Fibroblast of peridontal ligament (primary cell): ENCODE measurements around the gene FAR1.

Experiments used
- DNase-seq: peaks from one replicate; pipeline ENCODE4 v3.0.0-alpha.2; 2010; ENCODE audit errors: extremely low read depth

FAR1 gene

DNA sequence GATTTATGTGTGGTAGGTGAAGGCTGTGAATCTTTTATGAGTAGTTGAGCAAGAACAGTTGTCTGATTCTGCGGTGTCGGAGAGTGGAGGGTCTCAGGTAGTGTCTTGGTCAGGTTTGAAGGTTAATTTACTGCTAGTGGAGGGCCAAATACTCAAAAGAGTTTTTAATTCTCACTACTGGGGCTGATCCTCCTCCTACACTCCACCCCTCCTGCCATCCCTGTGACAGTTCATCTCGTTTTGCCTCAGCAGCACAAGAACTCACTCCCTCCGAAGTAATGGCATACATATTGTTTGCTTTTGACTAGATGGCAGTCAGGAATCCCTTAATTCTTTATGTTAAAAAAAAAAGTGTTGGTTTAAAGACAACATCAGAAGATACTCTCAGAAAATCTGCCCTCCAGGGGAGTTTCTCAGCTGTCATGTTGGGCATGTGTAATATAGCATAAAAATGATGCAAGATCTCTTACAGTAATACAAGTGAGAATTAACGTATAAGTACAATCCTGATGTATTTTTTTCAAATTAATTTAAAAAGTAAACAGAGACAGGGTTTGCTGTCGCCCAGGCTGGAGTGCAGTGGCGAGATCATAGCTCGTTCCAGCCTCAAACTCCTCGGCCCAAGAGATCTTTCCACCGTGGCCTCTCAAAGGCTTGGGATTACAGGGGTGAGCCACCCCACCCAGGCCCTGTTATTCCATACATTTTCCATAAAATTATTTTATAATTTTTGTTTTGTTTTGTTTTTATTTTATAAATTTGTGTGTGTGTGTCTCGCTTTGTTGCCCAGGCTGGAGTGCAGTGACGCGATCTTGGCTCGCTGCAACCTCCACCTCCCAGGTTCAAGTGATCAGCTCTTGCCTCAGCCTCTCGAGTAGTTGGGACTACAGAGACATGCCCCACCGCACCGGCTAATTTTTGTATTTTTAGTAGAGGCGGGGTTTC, 1.3 kb downstream of the FAR1 start:
- DNase-seq = no peak

GRCh38 chr11:13672576-13673210, 4.2 kb downstream of the FAR1 start:
- no peak for DNase-seq

GRCh38 chr11:13674799-13675509, 6.5 kb downstream of the FAR1 start:
- no peak for DNase-seq

GRCh38 chr11:13676576-13676975, 8.1 kb downstream of the FAR1 start:
- no peak for DNase-seq

DNA sequence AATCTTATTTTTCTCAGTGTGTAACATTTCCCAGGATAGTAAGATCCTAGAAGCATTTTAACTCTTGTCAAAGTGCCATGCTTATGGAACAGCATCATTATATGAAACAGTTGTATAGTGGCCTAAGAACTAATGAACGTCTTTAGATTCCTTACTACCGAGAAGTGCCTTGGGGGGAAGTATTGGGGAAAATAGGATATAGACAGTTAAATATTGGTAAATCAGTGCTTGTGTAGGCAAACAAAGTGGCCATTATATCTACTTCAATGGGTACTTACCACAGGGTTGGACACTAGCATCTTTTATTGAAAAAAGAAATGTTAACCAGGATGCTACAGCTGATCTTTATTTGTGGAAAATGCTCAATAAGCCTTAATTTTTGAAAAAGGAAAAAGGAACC, 11.3 kb downstream of the FAR1 start:
- DNase-seq = no peak

GRCh38 chr11:13680501-13681264, 12.2 kb downstream of the FAR1 start:
- no peak for DNase-seq

- DNase-seq = no peak
Measured at GRCh38 chr11:13681446-13681845, 13.0 kb downstream of the FAR1 start.

DNA sequence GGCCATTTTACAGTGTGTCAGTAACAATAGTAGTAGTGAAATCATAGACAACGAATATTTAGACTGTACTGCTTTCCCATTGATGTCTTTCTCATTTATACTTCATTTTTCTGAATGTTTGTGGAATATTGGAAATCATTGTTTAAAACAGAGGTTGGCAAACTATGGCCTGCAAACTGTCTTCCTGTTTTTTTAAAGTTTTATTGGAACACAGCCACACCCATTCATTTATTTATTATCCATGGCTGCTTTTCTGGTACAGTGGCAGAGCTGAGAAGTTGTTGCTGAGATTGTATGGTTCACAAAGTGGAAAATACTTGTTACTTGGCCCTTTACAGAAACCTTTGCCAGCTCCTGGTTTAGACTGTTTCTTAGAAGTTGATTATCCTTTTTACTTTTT, 13.7 kb downstream of the FAR1 start:
- no peak for DNase-seq

- DNase-seq = no peak
Measured at GRCh38 chr11:13685461-13686108, 17.1 kb downstream of the FAR1 start.

DNA sequence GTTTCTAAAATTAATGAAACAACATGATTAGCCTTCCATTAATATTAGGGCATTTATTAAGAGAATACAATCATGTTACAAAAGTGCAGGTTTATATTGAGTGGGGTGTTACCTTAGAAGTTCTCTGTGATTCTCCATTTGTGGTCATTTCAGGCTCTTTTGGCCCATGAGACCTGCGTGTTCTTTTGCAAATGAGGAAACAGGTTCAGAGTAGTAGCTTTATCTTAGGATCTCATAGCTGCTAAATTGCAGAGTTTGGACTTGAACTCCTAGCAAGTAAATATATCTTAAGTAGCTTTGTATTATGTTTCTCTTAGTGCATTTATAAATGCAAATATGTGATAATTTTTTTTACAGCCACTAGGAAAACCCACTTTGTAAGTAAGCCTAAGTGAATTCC, 18.3 kb downstream of the FAR1 start:
- DNase-seq = no peak

- no peak for DNase-seq
Measured at GRCh38 chr11:13687271-13687670, 18.8 kb downstream of the FAR1 start.

GRCh38 chr11:13691286-13691899, 22.9 kb downstream of the FAR1 start:
- DNase-seq = no peak

DNA sequence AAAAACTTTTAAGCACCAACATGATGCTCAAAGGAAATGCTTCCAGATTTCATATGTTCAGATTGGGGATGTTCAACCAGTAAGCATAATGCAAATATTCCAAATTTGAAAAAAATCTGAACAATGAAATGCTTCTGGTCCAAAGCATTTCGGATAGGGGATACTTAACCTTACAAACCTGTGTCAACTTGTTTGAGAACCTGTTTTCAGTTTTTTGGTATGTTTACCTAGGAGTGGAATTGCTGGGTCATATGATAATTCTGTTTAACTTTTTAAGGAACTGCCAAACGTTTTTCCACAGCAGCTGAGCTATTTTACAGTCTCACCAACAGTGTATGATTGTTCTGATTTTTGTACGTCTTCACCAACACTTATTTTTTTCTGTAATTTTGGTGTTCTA, 23.7 kb downstream of the FAR1 start:
- no peak for DNase-seq

DNA sequence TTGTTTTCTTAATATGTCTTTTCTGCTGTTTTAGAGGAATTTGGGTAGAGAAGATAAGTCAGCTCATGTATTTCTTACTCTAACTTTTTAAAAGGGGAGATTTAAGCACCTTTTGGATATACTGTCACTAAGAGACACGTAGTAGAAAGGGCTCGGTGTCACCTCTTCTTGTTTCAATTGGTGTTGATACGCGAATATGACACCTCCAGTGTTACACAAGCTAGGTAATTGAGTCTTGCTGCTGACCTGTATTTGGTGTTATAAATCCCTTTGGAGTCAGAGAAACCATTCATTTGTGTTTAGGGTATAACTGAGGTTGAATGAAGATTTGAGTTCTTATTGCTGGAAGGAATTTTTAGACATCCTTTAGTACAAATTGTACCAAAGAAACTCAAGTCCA, 25.6 kb downstream of the FAR1 start:
- DNase-seq = no peak

GRCh38 chr11:13695886-13696285, 27.4 kb downstream of the FAR1 start:
- DNase-seq = no peak

DNA sequence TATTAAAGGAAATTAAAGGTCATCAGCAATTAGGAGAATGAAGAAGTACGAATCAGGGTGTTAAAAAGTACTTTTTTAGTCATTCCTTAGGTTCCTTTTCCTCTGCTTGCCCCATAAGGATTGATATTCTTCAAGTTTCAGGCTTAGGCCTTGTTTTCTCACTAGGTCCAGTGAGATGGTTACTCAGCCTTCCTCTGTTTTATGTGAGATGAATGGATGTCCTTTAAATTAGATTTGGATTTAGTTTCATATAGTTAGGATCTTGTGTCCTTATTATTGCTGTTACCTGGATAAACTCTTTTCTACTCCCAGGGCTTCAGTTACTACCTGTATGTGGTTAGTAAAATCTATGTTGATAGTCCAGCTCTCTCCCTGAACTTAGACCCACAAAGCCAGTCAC, 29.2 kb downstream of the FAR1 start:
- no peak for DNase-seq

DNA sequence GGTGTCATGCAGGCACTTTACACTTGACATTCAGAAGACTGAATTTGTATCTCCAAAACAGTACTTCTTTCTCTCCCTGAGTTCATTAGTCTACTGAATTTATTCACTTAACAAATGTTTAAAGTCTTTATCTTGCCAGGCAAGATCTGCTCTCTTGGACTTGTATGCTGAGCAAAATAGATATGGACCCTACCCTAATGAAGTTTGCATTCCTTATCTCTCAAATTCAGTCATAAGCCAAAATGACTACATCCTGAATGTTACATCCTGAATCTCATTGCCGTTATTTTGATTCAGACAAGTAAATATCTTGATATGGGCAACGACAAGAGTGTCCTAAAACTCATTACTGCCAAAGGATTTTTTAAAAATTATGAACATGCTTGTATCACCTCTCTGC, 29.7 kb downstream of the FAR1 start:
- DNase-seq = no peak

DNA sequence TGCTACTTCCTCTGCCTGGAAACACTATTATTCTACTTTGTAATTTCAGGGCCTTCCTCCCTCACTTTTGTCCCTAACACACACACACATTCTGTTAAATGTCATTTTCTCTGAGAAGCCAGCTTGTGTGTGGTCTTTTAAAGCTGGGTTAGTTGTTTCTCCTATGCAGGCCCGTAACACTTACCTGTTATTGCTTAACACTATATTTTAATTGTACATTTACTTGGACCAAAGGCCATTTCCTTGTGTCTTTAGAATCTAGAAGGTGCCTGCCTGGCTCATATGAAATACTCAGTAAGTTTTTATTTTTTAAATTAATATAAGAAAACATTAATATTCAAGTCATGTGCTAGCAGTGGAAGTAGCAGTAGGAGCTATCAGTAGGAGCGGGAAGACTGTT, 30.6 kb downstream of the FAR1 start:
- DNase-seq = no peak

- DNase-seq = no peak
Measured at GRCh38 chr11:13699870-13700269, 31.4 kb downstream of the FAR1 start.

DNA sequence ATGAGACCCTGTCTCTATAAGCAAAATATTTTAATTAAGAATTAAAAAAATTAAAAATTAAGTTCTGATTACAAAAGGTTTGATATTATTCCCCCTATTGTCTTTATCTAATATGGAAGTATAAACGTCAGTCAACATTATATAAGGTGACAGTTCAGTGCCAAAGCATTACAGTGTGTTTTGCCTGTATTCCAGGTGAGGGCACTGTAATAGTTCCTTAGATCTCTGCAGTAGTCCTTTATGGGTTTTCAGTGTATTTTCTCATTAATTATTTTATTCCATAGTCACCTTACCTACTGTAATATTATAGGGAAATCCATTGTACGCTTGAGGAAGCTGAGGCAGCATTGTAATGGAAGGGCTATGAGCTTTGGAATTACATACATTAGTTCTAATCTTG, 33.0 kb downstream of the FAR1 start:
- DNase-seq = no peak

DNA sequence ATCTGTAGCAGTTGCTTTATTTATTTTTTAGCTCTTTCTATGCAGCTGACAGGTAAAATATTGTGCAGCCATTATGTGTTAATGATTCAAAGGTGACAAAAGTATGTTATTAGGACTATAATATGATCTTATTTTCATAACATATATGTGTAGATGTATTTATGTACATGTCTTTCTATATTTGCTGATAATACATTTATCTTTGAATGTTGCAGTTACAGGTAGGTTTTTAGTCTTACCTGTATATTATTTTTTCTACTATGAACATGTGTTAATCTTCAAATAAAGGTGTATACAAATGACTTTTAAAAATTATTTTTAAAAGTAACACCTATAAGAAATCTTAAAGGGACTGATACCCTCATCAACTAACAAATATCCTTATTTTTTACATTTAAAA, 33.6 kb downstream of the FAR1 start:
- no peak for DNase-seq
